Neural cell (in vitro differentiated cells): ENCODE data around the gene RELN.

Experiments used
- CTCF ChIP-seq: fragments of 450-650 bp; IDR thresholded peaks from 2 replicates; pipeline ENCODE4 v1.5.1; 2014; ENCODE audit warnings: antibody characterized with exemption, mild to moderate bottlenecking, moderate library complexity; ENCODE audit not compliant: poor library complexity, severe bottlenecking
- EZH2 ChIP-seq: fragments of 200-600, 300-800 bp; shearing (Covaris generic), sonication (generic); IDR thresholded peaks from 2 replicates; pipeline ENCODE4 v1.6.1; 2014; ENCODE audit warnings: antibody characterized with exemption, low read length, borderline replicate concordance, mild to moderate bottlenecking; ENCODE audit not compliant: insufficient read depth, poor library complexity, severe bottlenecking
- POLR2AphosphoS5 ChIP-seq: IDR thresholded peaks from 2 replicates; pipeline ENCODE4 v1.6.1; 2012
- SMC3 ChIP-seq: fragments of 450-650 bp; conservative IDR thresholded peaks from 2 replicates; pipeline ENCODE4 v1.6.1; 2014; ENCODE audit warnings: antibody characterized with exemption, mild to moderate bottlenecking, moderate library complexity; ENCODE audit not compliant: poor library complexity
- TAF1 ChIP-seq: IDR thresholded peaks from 2 replicates; pipeline ENCODE4 v1.6.1; 2012; ENCODE audit warnings: low read depth

GRCh38 chr7:103717574-103717973 lies 271.9 kb downstream of the RELN start:
- TF ChIP-seq SMC3 (no peak), EZH2 (no peak), CTCF (no peak), POLR2AphosphoS5 (no peak), TAF1 (no peak)
